COLO668 (cell line): ENCODE measurements around the gene SAPCD2.

Source experiments
- DNase-seq: peaks from one replicate; lab custom pipeline; 2025; ENCODE audit not compliant: unreplicated experiment; lab: John Stamatoyannopoulos, UW

Gene SAPCD2

DNA sequence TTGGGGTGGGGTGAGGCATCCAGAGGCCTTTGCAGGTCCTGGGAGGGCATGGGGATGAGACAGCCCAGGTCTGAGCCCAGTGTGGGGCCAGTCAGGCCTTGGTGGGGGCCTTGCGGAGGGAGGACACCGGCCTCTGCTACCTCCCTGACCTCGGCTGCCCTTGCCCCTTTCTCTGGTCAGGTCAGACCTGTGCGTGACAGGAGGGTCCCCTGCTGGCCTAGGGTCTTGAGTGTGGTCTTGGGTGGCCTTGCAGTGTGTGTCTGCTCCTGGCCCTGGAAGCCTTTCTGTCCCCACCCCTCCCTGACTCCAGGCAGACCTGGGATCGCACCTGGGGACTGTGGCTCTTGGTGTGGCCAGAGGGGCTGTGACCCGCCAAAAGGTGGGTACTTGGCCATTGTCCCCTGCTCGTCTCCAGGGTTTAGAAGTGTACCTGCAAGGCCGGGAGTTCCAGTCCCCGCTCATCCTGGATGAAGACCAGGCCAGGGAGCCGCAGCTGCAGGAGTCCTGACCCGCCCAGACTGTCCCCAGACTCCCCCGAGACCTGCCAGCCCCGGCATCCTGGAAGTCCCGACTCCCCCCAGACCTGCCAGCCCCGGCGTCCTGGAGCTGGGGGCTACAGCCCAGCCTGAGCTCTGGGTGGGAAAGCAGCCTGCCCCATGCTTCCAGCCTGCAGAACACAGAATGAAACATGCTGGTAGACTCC lies 12.0 kb upstream of the SAPCD2 start:
- no peak for DNase-seq

- no peak for DNase-seq
Observed at GRCh38 chr9:137080260-137081122, 10.1 kb upstream of the SAPCD2 start.

DNA sequence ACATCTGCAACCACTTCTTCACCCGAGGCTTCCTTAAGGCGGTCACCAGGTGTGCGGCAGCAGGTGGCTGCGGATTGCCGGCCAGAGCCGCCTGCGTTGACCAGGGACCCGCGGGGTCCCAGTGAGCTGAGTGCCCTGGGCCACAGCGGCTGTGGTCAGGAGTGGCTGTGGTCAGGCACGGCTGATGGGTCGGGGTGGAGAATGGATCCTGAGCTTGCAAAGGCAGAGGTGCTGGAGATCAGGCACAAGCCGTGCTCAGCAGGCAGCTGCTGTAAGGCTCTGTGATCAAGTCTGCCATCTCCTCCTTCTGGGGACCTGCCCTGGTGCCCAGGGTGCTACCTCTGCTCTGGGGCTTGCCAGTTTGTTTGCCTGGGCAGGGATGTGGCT lies 9.0 kb upstream of the SAPCD2 start:
- DNase-seq: no peak

DNA sequence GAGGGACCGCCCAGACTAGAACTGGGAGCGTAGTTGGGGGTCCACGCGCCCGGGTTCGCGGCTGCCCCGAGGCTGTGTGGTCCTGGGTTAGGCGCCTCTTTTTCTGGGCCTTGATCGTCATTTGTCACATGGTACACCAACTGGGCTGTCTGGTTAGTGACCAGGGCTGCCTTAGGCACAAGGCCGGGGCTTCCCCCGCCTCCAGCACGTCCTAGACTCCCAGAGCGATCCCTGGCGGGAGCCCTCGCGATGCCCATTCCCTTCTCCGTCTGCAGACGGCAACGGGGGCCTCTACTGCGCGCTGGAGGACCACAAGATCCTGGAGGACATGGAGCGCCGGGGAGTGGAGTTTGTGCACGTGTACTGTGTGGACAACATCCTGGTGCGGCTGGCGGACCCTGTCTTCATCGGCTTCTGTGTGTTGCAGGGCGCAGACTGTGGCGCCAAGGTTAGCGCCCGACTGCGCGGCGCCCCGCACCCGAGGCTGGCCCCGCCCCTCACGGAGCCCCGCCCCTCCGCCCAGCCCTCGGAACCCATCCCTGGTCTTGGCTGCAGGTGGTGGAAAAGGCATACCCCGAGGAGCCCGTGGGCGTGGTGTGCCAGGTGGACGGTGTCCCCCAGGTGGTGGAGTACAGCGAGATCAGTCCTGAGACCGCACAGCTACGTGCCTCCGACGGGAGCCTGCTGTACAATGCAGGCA lies 8.5 kb upstream of the SAPCD2 start:
- DNase-seq: peak; percentile 80

GRCh38 chr9:137077758-137078693 lies 7.7 kb upstream of the SAPCD2 start:
- DNase-seq: peak; percentile 38

DNA sequence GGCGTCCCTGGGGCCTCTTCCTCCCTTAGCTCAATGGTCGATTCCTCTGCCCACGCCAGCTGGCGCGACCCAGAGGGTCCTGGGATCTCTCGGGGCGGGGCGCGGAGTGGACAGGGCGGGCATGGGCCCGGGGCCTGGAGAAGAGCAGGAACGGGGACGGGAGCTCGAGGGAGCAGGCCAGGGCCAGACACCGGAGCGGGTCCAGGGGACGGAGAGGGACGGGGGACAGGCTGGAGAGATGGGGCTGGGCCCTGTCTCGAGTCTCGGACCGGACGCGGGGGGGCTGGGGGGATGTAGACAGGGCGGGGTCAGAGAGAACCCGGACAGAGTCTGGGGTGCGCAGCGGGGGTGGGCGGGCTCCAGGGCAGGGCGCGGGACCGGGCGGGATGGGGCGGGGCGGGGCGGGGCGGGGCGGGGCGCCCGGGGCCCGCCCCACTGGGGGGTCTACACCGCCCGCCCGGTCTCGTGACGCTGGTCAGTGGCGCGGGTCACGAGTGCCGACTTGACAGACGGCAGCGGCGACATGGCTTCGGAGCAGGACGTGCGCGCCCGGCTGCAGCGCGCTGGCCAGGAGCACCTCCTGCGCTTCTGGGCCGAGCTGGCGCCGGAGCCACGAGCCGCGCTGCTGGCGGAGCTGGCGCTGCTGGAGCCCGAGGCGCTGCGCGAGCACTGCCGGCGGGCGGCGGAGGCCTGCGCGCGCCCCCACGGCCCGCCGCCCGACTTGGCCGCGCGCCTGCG lies 6.8 kb upstream of the SAPCD2 start, which contains the start of gene UAP1L1:
Gene UAP1L1 (plus strand): TSS at position 508 of the 738 bp plus-strand sequence. CDS start 16 bp downstream, at position 524.
- DNase-seq: peak; percentile 75

DNA sequence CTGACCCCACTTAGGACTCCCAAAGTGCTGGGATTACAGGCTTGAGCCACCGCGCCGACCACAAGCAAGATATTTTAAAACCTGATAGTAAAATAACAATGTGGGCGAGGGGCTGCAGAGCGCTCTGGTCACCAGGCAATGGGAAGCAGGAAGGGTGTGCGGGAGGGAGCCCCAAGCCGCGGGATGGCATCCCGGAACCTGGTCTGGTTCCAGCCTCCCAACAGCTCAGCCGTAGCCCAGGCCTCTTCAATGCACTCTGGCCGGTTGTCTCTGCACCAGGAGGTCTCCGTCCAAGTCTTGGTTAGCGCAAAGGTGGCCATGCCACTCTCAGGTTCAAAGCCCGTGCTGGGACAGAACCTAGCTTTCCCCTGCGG lies 6.3 kb upstream of the SAPCD2 start:
- no peak for DNase-seq

- no peak for DNase-seq
Observed at GRCh38 chr9:137075275-137075775, 5.0 kb upstream of the SAPCD2 start.

GRCh38 chr9:137074657-137075274 lies 4.4 kb upstream of the SAPCD2 start:
- no peak for DNase-seq

DNA sequence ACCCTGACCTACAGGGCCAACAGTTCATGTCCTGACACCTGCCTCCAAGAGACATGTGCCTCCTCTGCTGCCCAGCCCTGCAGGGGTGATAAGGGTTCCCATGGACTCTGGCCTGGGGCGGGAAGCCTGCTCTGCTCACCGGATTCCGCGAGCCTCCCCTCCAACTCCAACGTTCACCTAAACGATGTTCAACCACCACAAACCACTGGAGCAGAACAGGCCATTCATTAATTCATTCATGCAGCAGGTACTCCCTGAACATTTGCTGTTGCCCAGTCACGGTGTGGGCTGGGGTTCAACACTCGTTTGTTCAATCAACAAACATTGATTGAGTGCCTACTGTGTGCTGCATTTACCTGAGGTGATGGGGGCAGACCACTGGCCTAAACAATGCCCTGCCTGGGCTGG lies 3.6 kb upstream of the SAPCD2 start:
- DNase-seq: no peak

- DNase-seq: no peak
Observed at GRCh38 chr9:137071282-137071681, 925 bp upstream of the SAPCD2 start.

- peak; percentile 84 for DNase-seq
Observed at GRCh38 chr9:137070906-137071275, 534 bp upstream of the SAPCD2 start.

GRCh38 chr9:137069508-137070091 lies 757 bp downstream of the SAPCD2 start:
- peak; percentile 66 for DNase-seq

DNA sequence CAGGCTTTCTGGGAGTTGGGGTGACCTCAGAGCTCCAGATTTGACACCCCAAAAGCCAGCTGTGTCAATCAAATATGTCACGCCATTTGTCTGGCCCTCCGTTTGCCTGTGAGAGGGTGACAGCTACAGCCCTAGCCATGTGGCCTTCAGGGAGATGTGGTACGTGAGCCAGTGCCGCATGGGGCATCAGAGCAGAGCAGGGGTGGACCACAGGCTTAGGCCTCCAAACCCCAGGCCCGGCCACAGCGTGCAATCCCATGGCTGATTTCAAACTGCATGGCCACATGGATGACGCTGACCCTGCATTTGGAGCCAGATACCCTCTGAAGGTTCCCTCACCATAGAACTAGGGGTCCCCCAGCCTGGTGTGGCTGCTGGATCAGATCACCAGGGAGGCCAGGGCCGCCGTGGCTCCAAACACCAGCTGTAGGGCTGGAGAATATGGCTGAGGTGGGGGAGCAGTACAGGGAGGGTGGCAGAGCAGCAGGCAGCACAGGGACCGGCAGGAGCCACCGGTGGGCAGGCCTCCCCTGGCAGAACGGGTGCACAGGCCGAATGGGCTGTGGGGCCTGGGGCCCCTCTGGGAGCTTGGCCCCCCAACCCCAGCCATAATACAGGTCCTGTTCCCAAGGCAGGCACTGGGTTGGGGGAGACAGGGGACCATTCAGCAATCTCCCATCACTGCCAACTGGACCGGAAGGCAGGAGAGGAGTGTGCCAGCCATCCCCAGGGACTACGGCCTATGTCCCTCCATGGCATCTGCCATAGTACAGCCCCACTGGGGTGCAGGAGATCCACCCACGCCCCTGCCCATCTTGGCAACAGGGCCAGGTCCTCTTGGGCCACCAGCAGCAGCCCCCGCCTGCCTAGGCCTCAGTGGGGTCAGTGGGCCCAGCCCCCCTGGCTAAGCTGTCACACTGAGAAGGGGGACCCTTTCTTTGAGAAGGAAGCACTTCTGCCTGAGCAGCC lies 1.5 kb downstream of the SAPCD2 start:
- peak; percentile 53 for DNase-seq

- DNase-seq: peak; percentile 91
Observed at GRCh38 chr9:137067860-137068538, 2.4 kb downstream of the SAPCD2 start.

GRCh38 chr9:137066096-137066861 lies 4.1 kb downstream of the SAPCD2 start:
- no peak for DNase-seq
